MG63 (cell line): ENCODE data around the gene VAV1. TPM values are rescaled to one million over a fixed set of nuclear protein-coding genes. Genes with fewer than 3 reads are reported as not detected.

Experiments used
- DNase-seq: peaks from one replicate; pipeline ENCODE4 v3.0.0-alpha.2; 2020
- H3K27me3 ChIP-seq: fragments of 250-450 bp; sonication (Bioruptor Pico); 2 replicates; pipeline ENCODE4 v1.5.1; 2020; ENCODE audit warnings: mild to moderate bottlenecking, moderate library complexity
- H3K36me3 ChIP-seq: fragments of 250-450 bp; sonication (Bioruptor Pico); 2 replicates; pipeline ENCODE4 v1.5.1; 2020; ENCODE audit warnings: mild to moderate bottlenecking, moderate library complexity
- H3K4me3 ChIP-seq: fragments of 250-450 bp; sonication (Bioruptor Pico); 2 replicates; pipeline ENCODE4 v1.5.1; 2020; ENCODE audit warnings: mild to moderate bottlenecking, moderate library complexity
- H3K9me3 ChIP-seq: fragments of 250-450 bp; sonication (Bioruptor Pico); 2 replicates; pipeline ENCODE4 v1.5.1; 2020; ENCODE audit warnings: mild to moderate bottlenecking, moderate library complexity
- total RNA-seq: library from RNA; depleted of rRNA; stranded (reverse); fragments of >200 nt; shearing (Covaris generic); gene quantifications from 2 replicates; pipeline ENCODE4 v1.2.3, GENCODE V29; 2014; ENCODE audit warnings: low replicate concordance; rRNA removed

VAV1 gene, protein sequence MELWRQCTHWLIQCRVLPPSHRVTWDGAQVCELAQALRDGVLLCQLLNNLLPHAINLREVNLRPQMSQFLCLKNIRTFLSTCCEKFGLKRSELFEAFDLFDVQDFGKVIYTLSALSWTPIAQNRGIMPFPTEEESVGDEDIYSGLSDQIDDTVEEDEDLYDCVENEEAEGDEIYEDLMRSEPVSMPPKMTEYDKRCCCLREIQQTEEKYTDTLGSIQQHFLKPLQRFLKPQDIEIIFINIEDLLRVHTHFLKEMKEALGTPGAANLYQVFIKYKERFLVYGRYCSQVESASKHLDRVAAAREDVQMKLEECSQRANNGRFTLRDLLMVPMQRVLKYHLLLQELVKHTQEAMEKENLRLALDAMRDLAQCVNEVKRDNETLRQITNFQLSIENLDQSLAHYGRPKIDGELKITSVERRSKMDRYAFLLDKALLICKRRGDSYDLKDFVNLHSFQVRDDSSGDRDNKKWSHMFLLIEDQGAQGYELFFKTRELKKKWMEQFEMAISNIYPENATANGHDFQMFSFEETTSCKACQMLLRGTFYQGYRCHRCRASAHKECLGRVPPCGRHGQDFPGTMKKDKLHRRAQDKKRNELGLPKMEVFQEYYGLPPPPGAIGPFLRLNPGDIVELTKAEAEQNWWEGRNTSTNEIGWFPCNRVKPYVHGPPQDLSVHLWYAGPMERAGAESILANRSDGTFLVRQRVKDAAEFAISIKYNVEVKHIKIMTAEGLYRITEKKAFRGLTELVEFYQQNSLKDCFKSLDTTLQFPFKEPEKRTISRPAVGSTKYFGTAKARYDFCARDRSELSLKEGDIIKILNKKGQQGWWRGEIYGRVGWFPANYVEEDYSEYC
- total RNA-seq: 0.63 TPM in 1 of 2 replicates, not detected in the other

DNA sequence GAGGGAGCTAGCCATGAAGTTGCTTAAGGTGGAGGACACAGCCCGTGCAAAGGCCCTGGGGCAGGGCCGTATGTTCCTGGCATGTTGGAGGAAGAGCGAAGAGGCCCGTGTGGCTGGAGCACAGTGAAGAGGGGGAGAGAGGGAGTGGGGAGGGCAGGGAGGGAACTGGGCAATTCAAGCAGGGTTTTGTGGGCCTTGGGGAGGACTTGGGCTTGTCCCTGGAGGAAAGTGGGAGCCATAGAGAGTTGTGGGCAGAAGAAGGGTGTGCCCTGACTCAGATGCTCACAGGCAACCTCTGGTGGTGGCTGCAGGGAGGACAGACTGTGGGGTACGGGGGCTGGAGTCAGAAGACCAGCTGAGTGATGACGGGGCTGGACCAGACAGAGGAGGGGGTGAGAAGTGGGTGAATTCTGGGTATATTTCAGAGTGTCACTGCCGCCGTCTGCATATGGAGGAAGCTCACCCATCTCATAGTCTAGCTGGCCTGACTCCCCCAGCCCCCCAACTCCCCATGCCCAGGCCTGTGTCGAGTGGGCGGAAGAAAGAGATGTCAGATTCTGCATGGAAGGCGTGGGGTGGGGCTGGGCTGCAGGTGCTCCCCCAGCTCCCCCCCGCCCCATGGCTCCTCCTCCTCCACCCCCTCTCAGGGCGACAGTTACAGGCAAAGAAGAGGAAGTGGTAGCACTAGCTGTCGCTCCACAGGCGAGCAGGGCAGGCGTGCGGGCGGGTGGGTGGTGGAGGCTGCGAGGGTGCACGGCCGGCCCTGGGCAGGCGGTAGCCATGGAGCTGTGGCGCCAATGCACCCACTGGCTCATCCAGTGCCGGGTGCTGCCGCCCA lies at the start of gene VAV1:
Gene VAV1 (plus strand): TSS at position 681 of the 838 bp plus-strand sequence. CDS start 100 bp downstream, at position 781.
- H3K9me3 ChIP-seq: no peaks in the 10 kb centered on the region
- DNase-seq: no peak

DNA sequence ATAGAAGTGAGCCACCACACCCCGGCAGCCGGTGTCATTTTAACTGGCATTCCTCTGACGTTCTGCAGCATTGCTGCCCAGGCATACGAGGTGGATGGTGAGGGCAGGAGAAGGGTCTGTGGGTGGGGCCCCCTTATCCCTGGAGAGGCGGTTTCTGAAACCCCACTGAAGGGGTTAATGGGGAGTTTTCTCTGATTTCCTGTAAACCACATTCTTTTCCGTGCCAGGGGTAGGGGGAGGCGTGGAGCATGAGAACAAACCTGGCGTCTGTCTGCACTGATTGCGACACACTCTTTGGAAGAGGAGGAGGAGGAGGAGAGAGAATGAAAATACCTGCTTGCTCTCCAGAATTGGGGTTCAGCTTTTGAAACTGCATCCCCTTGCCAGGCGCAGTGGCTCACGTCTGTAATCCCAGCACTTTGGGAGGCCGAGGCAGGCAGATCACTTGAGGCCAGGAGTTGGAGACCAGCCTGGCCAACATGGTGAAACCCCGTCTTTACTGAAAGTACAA lies 49.3 kb upstream of the VAV1 start:
- Histone ChIP-seq H3K27me3 (no peaks in the 10 kb centered on the region), H3K4me3 (no peak overlapping the region), H3K36me3 (no peaks in the 10 kb centered on the region), H3K9me3 (no peaks in the 10 kb centered on the region)
- DNase-seq: no peak

More for the DNA sequence above, at the start of gene VAV1:
- Histone ChIP-seq H3K4me3 (no peak within 1 kb of the TSS), H3K36me3 (no peaks in the 10 kb centered on the region), H3K27me3 (no peaks in the 10 kb centered on the region)

DNA sequence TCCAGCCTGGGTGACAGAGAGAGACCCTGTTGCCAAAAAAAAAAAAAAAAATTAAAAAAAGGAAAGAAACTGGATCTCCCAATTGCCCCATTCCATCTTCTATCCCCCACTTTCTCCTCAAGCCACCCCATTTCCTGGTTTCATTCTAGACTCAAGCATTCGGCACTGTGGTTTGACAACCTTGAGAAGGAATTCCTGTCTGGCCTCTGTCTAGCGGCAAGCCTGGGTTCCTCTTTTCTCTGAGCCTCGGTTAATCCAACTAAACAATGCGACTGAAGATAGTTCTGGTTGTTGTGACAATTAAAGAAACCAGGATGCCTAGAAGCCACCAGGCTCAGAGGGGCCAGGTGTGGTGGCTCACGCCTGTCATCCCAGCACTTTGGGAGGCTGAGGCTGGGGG lies 48.8 kb upstream of the VAV1 start:
- Histone ChIP-seq H3K9me3 (no peaks in the 10 kb centered on the region), H3K4me3 (no peak overlapping the region), H3K36me3 (no peaks in the 10 kb centered on the region), H3K27me3 (no peaks in the 10 kb centered on the region)
- no peak for DNase-seq

DNA sequence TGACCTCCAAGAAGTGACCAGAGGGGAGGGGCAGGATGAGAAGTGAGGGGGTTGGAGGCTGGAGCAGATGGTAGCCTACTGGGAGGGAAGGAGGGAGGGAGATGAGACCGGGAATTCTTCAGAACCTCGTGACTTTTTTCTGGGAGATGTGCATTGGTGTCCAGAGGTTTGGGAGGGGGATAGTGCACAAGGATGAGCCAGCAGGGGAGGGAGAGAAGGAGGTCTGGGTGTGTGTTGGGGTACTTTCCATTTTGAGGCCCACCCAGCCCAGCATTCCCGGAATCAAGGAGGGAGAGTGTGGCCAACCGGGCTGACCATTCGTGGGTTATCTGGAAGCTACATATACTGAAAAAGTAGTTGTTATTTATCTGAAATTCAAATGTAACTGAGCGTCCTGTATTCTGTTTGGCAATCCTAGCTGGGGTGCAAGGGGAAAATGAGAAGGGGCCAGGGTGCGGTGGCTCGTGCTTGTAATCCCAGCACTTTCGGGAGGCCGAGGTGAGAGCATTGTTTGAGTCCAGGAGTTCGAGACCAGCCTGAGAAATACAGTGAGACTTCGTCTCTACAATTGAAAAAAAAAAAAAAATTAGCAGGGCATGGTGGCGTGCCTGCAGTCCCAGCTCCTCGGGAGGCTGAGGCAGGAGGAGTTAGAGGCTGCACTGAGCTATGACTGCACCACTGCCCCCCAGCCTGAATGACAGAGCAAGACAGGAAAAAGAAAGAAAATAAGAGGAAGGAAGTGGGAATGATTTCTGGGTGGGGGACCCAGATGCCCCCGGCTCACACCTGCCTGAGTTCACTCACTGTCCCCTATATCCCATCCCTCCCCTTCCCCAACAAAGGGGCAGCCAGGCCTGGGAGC lies 47.6 kb upstream of the VAV1 start:
- no peak for DNase-seq
- Histone ChIP-seq H3K9me3 (no peaks in the 10 kb centered on the region), H3K4me3 (no peak overlapping the region), H3K27me3 (no peaks in the 10 kb centered on the region), H3K36me3 (no peaks in the 10 kb centered on the region)

DNA sequence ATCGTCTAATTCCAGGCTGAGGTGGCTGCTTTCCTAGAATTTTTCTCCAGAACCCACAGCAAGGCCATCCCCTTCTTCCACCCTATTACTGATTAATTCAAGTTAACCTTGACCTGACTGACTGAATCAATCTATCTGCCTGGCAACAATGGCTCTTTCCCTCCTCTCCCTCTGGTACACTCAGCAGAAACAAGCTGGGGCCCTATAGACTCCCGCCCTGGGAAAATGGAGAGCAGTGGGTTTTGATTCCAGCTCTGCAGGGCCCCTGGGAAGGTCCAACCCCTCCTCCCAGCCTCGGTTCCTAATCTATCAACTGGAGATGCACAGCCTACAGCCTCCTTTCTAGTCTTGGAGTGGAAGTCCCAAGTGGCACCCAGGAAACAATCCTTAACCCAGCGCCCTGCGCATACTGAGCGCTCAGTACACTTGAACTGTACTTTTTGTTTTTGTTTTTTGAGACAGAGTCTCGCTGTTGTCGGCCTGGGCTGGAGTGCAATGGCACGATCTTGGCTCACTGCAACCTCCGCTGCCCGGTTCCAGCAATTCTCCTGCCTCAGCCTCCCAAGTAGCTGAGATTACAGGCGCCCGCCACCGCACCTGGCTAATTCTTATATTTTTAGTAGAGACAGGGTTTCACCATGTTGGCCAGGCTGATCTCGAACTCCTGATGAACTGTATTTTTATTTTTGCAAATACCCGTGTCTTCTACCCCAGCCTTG lies 46.8 kb upstream of the VAV1 start:
- H3K4me3 ChIP-seq: no peak overlapping the region

DNA sequence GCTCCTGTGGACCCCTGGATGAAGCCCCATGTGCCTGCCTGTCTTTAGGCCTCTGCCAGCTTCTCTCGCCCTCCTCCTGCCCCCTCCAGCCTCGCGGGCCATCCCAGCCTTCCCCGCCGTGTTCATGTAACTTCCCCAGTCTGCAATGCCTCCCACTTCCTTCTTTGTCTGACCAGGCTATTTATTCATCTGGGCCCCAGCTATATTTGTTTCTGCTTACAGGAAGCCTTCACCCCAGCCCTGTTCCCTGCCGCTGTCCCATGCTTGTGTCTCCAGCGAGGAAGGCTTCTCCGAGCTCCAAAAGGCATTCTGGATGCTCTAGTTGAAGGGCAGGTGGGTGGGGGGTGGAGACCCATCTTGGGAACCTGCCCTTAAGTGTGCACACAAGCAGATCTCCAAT lies 44.2 kb upstream of the VAV1 start:
- Histone ChIP-seq H3K36me3 (no peaks in the 10 kb centered on the region), H3K9me3 (no peaks in the 10 kb centered on the region), H3K4me3 (no peak overlapping the region), H3K27me3 (no peaks in the 10 kb centered on the region)
- no peak for DNase-seq

More for the DNA sequence above, 46.8 kb upstream of the VAV1 start:
- no peaks in the 10 kb centered on the region for H3K9me3 ChIP-seq
- DNase-seq: no peak
- no peaks in the 10 kb centered on the region for H3K36me3 ChIP-seq
- H3K27me3 ChIP-seq: no peaks in the 10 kb centered on the region

DNA sequence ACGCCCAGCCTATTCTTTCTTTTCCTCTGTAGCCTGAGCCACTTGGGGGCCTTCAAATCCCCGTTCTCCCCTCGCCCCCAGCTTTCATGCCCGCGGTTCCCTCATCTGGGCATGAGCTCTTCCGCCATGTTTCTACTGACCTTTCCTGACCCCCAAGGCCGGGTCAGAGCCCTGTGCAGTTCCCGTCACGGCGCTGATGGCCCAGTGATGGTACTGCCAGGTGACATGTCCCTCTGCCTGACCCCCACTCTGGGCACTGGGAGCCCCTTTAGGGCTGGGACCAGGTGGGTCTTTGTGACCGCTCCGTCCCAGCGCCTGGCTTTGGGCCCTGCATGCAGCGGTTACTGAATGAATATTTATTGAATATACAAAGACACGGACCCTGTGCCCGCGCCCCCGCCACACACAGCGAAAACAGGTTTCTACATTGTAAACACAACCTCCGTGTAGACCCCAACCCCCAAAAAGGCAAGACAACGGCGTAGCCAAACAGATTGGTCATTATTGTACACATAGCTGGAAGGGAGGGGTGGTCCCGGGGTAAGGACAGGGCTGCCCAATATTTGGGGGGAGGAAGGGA lies 42.8 kb upstream of the VAV1 start:
- no peaks in the 10 kb centered on the region for H3K9me3 ChIP-seq
- DNase-seq: no peak

DNA sequence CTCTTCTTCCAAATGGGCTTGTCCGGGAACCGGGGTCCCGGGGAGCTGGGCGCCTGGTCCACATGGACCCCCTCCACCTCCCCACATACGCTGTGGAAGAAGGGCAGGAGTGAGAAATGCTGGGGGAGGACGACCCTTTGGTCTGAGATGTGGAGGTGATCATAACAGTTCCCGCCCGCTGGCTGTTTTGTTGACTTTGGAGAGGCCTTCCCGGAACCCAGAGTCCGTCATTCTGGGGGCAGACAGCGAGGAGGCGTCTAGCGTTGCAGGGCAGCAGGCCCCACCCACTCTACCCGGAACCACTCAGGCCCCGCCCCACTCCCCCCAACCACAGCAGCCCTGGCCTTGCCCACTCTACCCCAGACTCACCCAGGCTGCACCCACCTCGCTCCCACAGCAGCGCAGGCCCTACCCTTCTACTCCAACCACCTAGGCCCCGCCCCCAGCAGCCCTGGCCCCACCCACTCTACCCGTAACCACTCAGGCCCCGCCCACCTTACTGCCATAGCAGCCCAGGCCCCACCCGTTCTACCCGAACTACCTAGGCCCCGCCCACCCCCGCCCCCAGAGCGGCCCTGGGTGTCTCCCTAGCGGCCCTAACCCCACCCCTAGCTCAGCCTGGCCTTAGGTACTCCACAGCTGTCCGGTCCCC lies 42.2 kb upstream of the VAV1 start:
- no peak for DNase-seq
- H3K4me3 ChIP-seq: no peak overlapping the region
- H3K36me3 ChIP-seq: no peaks in the 10 kb centered on the region
- no peaks in the 10 kb centered on the region for H3K27me3 ChIP-seq
- H3K9me3 ChIP-seq: no peaks in the 10 kb centered on the region

More for the DNA sequence above, 42.8 kb upstream of the VAV1 start:
- H3K4me3 ChIP-seq: no peak overlapping the region
- H3K36me3 ChIP-seq: no peaks in the 10 kb centered on the region
- H3K27me3 ChIP-seq: no peaks in the 10 kb centered on the region

DNA sequence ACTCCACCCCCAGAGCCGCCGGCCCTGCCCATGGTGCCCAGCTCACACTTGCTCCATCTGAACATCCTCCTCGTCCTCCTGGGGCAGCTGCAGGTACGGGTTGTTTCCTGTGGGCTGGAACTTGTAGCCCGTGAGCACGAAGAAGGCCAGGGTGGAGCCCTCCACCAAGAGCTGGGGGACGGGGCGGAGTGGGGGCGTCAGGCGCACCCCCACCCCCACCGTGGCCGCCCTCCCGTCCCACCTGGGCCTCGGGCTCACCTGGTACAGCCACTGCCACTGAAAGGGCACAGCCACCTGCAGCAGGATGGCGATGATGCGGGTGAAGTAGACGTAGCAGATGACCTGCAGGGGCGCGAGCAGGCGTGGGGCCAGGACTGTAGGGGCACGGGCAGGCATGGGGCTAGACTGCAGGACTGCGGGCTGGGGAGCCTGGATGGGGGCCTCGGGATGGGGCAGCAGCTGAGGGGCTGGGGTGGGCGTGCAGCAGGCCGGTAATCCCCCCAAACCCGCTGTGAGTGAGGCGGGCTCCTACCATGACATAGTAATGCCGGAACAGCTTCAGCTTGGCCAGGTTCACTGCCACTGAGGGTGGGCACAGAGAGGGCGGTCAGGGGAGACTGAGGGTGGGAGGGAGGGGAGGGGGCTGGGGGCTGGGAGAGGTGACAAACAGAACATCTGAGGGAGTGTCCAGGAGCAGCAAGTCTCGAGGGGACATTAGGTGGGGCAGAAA lies 41.4 kb upstream of the VAV1 start:
- Histone ChIP-seq H3K9me3 (no peaks in the 10 kb centered on the region), H3K27me3 (no peaks in the 10 kb centered on the region), H3K36me3 (no peaks in the 10 kb centered on the region), H3K4me3 (no peak overlapping the region)
- DNase-seq: no peak

DNA sequence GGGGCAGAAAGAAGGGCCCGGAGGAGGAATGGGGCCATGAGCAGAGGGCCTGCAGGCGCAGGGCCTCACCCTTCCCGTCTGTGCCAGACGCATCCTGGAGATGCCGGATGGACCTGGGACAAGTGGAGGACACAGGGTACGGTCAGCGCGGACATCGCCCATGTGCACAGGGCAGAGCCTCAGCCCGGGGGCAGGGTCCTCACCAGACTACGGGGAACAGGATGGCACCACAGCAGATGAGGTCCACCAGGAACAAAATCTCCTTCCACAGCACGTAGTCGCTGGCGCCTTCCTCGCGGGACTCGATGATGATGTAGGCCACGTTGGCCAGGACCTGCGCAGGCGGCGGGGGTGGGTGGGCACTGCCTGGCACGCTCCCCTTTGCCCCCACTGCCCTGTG lies 40.7 kb upstream of the VAV1 start:
- H3K36me3 ChIP-seq: no peaks in the 10 kb centered on the region
- no peaks in the 10 kb centered on the region for H3K9me3 ChIP-seq
- no peak for DNase-seq
- no peak overlapping the region for H3K4me3 ChIP-seq
- H3K27me3 ChIP-seq: no peaks in the 10 kb centered on the region

DNA sequence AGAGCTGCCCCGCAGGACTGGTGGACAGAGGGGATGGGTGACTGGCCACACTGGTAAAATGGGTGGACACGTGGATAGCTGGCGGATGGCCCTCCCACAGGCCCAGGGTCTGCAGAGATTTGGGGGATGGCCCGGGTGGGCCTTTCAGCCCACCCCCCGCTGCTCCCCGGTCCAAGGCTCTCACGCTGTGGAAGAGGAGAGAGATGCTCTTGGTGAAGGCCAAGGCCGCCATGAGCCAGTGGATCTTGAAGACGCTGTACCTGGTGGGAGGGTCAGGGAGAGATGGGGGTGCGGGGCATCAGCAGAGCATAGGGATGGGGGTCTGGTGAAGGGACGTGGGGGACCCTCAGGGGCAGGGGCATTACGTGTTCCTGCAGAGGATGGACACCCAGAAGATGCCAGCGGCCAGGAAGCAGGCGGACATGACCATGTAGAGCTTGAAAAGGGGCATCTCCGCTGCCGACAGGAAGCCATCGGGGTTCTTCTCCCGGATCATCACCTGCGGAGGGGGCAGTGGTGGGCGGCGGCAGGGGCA lies 39.6 kb upstream of the VAV1 start:
- no peaks in the 10 kb centered on the region for H3K27me3 ChIP-seq
- H3K36me3 ChIP-seq: no peaks in the 10 kb centered on the region
- no peak for DNase-seq
- H3K4me3 ChIP-seq: no peak overlapping the region
- no peaks in the 10 kb centered on the region for H3K9me3 ChIP-seq

DNA sequence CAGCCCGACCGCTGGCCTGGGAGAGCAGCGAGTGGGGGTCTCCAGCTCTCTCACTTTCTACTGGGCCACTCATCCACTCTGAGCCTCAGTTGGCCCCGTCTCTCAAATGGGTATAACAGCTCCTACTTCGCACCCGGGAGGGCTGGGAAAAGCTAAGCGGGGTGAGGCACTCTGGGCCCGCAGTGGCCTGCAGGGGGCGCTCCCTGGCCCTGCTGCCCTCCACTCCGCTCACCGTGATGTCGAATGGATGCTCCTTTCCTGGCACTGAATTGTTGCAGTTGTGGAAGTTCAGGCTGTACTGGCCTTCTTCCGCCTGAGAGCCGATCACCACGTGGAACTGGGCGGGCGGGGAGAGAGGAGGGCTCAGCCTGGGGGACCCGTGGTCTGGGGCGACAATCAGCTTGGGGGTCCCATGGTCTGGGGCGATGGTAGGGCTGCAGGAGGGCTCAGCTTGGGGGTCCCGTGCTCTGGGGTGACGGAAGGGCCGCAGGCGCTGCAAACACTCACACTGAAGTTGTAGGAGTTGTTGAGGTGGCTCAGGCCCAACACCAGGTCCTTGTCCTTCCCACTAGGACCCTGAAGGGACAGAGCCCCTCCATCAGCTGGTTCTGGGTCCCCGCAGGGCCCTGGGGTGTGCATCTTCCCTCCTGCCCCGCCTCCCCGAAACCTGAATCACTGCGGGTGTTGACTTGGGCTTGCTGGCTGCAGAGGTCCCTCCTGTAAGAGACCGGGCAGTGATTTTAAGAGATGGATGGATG lies 39.0 kb upstream of the VAV1 start:
- no peak overlapping the region for H3K4me3 ChIP-seq
- H3K27me3 ChIP-seq: no peaks in the 10 kb centered on the region
- DNase-seq: no peak
- H3K9me3 ChIP-seq: no peaks in the 10 kb centered on the region
- H3K36me3 ChIP-seq: no peaks in the 10 kb centered on the region

DNA sequence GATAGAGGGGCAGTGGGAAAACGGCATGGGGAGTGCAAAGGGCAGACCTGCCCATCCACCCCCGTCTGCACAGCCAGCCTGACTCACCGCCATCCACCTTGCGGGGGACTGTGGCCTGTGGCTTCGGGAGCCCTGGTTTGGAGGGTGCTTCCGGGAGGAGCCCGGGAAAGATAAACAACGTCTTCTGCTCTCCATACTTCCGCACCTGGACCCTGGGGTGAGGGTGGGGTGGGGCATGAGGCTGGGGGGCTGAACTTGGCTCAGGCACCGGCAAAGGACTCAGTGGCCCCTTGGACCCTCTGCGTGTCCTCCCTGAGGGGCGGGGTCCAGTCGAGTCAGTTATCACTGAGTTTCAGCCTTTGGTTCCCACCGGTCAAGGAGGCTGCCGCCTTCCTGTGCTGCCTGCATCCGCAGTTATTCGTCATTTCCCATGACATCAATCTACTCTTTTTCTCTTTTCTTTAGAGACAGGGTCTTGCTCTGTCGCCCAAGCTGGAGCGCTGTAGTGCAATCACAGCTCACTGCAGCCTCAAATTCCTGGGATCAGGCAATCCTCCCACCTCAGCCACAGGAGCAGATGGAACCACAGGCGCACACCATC lies 38.3 kb upstream of the VAV1 start:
- Histone ChIP-seq H3K4me3 (no peak overlapping the region), H3K36me3 (no peaks in the 10 kb centered on the region), H3K27me3 (no peaks in the 10 kb centered on the region), H3K9me3 (no peaks in the 10 kb centered on the region)
- no peak for DNase-seq
